GM10248 (cell line): ENCODE measurements around the gene ZNF219.

Source experiments
- CTCF ChIA-PET: fragments of 300-600 bp; sonication (Branson Sonifier 250); formaldehyde crosslinking; extraction: SDS; loops from one replicate; lab custom pipeline; 2021; ENCODE audit warnings: antibody characterized with exemption; lab: Yijun Ruan, JAX
- POLR2A ChIA-PET: fragments of 350-650 bp; sonication (Branson Sonifier 250); formaldehyde crosslinking; extraction: SDS; loops from one replicate; lab custom pipeline; 2020; ENCODE audit warnings: antibody characterized with exemption; lab: Yijun Ruan, JAX
- DNase-seq: peaks from one replicate; pipeline ENCODE4 v3.0.0; 2012; ENCODE audit errors: extremely low spot score
- TF ChIP-seq, protein P1 (sequence below): IDR thresholded peaks from 2 replicates; pipeline ENCODE4 v1.5.1; 2012; ENCODE audit warnings: mild to moderate bottlenecking, low read depth; ENCODE audit errors: extremely low read depth, missing control alignments, control extremely low read depth

Gene ZNF219

DNA sequence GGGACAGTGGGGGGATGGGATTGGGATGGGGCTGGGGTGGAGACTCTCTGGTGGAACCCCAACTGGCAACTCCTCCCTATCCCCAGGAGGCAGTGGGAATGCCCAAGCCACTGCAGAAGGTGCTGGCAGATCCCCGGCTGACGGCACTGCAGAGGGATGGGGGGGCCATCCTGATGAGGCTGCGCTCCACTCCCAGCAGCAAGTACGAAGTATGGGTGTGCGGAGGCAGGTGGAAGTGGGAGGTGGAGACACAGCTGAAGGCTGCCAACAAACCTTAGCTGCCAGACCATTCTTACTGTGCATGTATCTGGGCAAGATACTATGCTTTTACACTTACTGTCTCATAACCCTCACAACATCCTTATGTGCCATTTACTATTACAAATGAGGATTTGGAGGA lies 20.2 kb downstream of the ZNF219 start:
- DNase-seq, result no peak
- ChIA-PET POLR2A (no interaction called here), CTCF (interaction anchor here (1.5 to 8.1 kb wide), 4 partner anchors 10 to 64 kb away, joined by 7 to 64 read pairs (median 7); no protein-coding TSS in a partner anchor)
- TF ChIP-seq, protein P1, sequence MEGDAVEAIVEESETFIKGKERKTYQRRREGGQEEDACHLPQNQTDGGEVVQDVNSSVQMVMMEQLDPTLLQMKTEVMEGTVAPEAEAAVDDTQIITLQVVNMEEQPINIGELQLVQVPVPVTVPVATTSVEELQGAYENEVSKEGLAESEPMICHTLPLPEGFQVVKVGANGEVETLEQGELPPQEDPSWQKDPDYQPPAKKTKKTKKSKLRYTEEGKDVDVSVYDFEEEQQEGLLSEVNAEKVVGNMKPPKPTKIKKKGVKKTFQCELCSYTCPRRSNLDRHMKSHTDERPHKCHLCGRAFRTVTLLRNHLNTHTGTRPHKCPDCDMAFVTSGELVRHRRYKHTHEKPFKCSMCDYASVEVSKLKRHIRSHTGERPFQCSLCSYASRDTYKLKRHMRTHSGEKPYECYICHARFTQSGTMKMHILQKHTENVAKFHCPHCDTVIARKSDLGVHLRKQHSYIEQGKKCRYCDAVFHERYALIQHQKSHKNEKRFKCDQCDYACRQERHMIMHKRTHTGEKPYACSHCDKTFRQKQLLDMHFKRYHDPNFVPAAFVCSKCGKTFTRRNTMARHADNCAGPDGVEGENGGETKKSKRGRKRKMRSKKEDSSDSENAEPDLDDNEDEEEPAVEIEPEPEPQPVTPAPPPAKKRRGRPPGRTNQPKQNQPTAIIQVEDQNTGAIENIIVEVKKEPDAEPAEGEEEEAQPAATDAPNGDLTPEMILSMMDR, result no peak

DNA sequence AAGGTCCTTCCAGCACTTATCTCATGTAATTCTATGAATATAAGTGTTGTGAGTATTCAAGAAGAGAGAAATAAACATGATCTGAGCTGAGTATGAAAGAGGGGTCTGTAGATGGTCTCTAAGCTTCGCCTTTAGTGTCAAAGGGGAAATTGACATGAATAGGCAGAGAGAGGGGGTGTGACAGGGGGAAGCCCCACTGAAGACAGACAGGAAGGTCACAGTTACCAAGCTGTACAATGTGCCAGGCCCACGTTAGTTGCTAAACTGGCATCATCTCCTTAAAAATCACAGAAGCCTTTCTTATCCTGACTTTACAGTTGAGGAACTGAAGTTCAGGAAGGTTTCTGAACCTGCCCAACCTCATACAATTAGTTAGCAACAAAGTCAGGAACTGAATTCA lies 20.8 kb downstream of the ZNF219 start:
- ChIA-PET CTCF (interaction anchor here (1.4 to 8.1 kb wide), 4 partner anchors 10 to 63 kb away, joined by 4 to 64 read pairs (median 7); no protein-coding TSS in a partner anchor), POLR2A (no interaction called here)
- DNase-seq, result no peak
- TF ChIP-seq, protein P1, result no peak

DNA sequence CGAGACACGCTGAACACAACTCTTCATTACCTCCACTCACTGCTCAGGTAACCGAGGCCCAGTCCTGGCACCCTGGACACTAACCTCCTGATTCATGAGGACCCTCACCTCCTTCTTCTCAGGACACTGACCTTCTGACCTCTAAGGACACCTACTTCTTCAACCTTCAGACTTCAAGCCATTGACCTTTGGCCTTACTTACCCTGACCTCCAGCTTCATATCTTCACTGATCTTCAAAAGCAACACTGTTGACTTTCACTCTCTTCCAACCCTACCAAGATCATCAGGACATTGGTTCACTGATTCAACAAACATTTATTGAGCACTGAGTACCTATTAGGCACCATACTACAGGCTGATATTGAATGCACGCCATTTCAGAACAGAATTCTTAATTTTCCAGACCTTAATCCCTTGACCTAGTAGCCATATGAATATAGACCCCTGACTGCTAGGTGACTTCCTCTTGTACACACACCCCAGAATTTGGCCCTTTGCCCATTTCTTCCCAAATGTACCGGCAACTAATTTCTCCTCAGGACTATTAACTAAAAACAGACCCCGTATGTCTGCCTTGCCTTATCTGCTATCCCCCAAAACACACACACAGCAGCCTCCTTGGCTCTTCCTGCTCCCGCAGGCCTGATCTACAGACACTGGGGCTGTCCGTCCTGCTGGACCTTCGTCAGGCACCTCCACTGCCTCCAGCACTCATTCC lies 22.6 kb downstream of the ZNF219 start:
- no peak for DNase-seq
- ChIA-PET CTCF (interaction anchor here (1.1 to 6.6 kb wide), 3 partner anchors 10 to 28 kb away, joined by 3 to 80 read pairs (median 17); no protein-coding TSS in a partner anchor), POLR2A (no interaction called here)
- TF ChIP-seq, protein P1, result no peak

DNA sequence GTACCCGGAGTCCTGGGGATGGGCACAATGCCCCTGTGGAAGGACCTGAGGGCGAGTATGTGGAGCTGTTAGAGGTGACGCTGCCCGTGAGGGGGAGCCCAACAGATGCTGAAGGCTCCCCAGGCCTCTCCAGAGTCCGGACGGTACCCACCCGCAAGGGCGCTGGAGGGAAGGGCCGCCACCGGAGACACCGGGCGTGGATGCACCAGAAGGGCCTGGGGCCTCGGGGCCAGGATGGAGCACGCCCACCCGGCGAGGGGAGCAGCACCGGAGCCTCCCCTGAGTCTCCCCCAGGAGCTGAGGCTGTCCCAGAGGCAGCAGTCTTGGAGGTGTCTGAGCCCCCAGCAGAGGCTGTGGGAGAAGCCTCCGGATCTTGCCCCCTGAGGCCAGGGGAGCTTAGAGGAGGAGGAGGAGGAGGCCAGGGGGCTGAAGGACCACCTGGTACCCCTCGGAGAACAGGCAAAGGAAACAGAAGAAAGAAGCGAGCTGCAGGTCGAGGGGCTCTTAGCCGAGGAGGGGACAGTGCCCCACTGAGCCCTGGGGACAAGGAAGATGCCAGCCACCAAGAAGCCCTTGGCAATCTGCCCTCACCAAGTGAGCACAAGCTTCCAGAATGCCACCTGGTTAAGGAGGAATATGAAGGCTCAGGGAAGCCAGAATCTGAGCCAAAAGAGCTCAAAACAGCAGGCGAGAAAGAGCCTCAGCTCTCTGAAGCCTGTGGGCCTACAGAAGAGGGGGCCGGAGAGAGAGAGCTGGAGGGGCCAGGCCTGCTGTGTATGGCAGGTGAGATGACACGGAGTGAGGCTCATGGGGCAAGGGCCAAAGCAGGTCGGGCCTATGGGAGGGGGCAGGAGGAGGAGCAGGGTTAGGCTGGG lies 23.8 kb downstream of the ZNF219 start:
- POLR2A ChIA-PET, result no interaction called here

DNA sequence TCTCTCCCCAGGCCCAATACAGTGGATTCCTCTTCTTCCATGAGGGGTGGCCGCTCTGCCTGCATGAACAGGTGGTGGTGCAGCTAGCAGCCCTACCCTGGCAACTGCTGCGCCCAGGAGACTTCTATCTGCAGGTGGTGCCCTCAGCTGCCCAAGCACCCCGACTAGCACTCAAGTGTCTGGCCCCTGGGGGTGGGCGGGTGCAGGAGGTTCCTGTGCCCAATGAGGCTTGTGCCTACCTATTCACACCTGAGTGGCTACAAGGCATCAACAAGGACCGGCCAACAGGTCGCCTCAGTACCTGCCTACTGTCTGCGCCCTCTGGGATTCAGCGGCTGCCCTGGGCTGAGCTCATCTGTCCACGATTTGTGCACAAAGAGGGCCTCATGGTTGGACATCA lies 24.5 kb downstream of the ZNF219 start:
- ChIA-PET CTCF (interaction anchor here (0.9 to 6.6 kb wide), 5 partner anchors 12 to 59 kb away, joined by 4 to 80 read pairs (median 17); no protein-coding TSS in a partner anchor), POLR2A (no interaction called here)
- no peak for DNase-seq
- TF ChIP-seq, protein P1, result no peak

More for the DNA sequence above, 23.8 kb downstream of the ZNF219 start:
- TF ChIP-seq, protein P1, result no peak
- CTCF ChIA-PET, result interaction anchor here (1.1 to 6.6 kb wide), 5 partner anchors 9 to 60 kb away, joined by 3 to 80 read pairs (median 17); no protein-coding TSS in a partner anchor
- no peak for DNase-seq

DNA sequence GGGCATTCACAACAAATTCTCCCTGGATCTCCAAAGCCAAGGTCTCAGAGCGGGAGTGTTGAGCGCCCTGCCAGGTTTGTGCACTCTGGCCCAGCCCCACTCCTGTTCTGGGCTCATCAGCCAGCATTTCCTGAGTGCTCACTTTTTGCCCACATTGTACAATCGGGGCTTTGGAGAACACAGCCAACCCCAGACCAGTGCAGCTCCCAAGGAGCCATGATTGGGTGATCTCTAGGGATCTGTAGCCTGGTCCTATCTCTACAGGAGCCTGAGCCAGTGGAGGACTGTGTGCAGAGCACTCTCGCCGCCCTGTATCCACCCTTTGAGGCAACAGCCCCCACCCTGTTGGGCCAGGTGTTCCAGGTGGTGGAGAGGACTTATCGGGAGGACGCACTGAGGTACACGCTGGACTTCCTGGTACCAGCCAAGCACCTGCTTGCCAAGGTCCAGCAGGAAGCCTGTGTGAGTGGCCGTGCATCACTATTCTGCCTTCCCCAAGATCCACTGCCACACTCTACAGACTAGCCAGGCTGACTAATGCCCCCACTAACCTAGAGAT lies 25.6 kb downstream of the ZNF219 start:
- ChIA-PET POLR2A (no interaction called here), CTCF (interaction anchor here (2.7 to 6.6 kb wide), 8 partner anchors 17 to 101 kb away, joined by 8 to 80 read pairs (median 18); partner anchors contain the start of gene TMEM253)
- TF ChIP-seq, protein P1, result no peak
- DNase-seq, result no peak
